Activated T-helper 2 cell treated with anti-CD3 and anti-CD28 coated beads, Interferon-gamma antibody, Interleukin-2, Interleukin-4, amounts not matched to agents 10 μg/mL and 5 μg/mL and 100 μg/mL, durations not matched to agents 14 hours and 24 hours and 36 hours (primary cell): ENCODE data around the gene SREBF2. TPM values are rescaled to one million over a fixed set of nuclear protein-coding genes. Genes with fewer than 3 reads are reported as not detected.

Source experiments
- DNase-seq: peaks from one replicate; pipeline ENCODE4 v3.0.0; 2021; ENCODE audit warnings: low spot score
- H3K27ac Mint-ChIP-seq: one replicate; pipeline ENCODE4 v1.8.0; 2021; ENCODE audit warnings: mixed read lengths
- H3K27me3 Mint-ChIP-seq: one replicate; pipeline ENCODE4 v1.8.0; 2021; ENCODE audit warnings: low read depth, mixed read lengths
- H3K36me3 Mint-ChIP-seq: one replicate; pipeline ENCODE4 v1.8.0; 2021; ENCODE audit warnings: low read depth, mixed read lengths
- H3K4me1 Mint-ChIP-seq: one replicate; pipeline ENCODE4 v1.8.0; 2021; ENCODE audit warnings: low read depth, mixed read lengths
- H3K4me3 Mint-ChIP-seq: one replicate; pipeline ENCODE4 v1.8.0; 2021; ENCODE audit warnings: low read depth, mild to moderate bottlenecking, moderate library complexity, mixed read lengths
- H3K9me3 Mint-ChIP-seq: one replicate; pipeline ENCODE4 v1.8.0; 2021; ENCODE audit warnings: mixed read lengths
- intact Hi-C: fragments of 100-400 bp; cut with micrococcal nuclease; formaldehyde crosslinking; loops from one replicate; pipeline ENCODE4 v1.15.1; 2023
- total RNA-seq: library from RNA; stranded (reverse); gene quantifications from 2 replicates; pipeline ENCODE4 v1.2.3, GENCODE V29; 2022

SREBF2 gene
- total RNA-seq, 1 donor from 2014 or later = 191 TPM

- no peak overlapping the region for H3K4me3 Mint-ChIP-seq
- no peak for DNase-seq
- H3K27ac Mint-ChIP-seq = peak overlapping the region; percentile 22
- H3K27me3 Mint-ChIP-seq = no peaks in the 10 kb centered on the region
- H3K36me3 Mint-ChIP-seq = peaks cover 6% of the 10 kb centered on the region
- intact Hi-C loops = no loop called here
- no peaks in the 10 kb centered on the region for H3K9me3 Mint-ChIP-seq
- H3K4me1 Mint-ChIP-seq = peaks cover 7% of the 10 kb centered on the region
Measured at GRCh38 chr22:41933411-41934177, 100.7 kb downstream of the SREBF2 start.

- Mint-ChIP-seq H3K9me3 (no peaks in the 10 kb centered on the region), H3K27ac (no peak overlapping the region)
- intact Hi-C loops = no loop called here
Measured at GRCh38 chr22:41934284-41935014, 101.5 kb downstream of the SREBF2 start.

DNA sequence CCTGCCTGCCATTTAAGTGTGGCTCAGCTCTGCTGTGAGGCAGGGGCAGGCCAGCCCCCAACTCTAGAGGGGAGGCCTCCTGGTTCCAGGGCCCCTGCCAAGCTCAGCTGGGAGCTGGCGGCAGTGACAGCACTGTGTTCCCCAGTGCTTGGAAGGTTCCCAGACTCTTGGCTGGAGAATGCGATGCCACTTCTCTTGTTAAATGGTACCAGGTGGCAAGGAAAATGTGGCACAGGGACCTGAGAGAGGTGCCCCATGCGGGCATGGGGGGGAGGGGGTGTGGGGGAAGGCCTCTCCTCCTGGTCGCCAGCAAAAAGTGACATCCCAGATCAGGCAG lies 102.1 kb downstream of the SREBF2 start:
- no peak overlapping the region for H3K4me3 Mint-ChIP-seq
- no peaks in the 10 kb centered on the region for H3K9me3 Mint-ChIP-seq
- H3K36me3 Mint-ChIP-seq = peaks cover 18% of the 10 kb centered on the region
- intact Hi-C loops = no loop called here
- H3K27ac Mint-ChIP-seq = no peak overlapping the region
- H3K27me3 Mint-ChIP-seq = no peaks in the 10 kb centered on the region
- DNase-seq = no peak
- peaks cover 10% of the 10 kb centered on the region for H3K4me1 Mint-ChIP-seq

More at GRCh38 chr22:41934284-41935014, 101.5 kb downstream of the SREBF2 start:
- H3K4me3 Mint-ChIP-seq = no peak overlapping the region
- no peaks in the 10 kb centered on the region for H3K27me3 Mint-ChIP-seq
- DNase-seq = no peak
- H3K36me3 Mint-ChIP-seq = peaks cover 14% of the 10 kb centered on the region
- H3K4me1 Mint-ChIP-seq = peaks cover 5% of the 10 kb centered on the region

GRCh38 chr22:41935509-41935908 lies 102.6 kb downstream of the SREBF2 start:
- peaks cover 14% of the 10 kb centered on the region for H3K4me1 Mint-ChIP-seq

GRCh38 chr22:41936894-41937169 lies 103.9 kb downstream of the SREBF2 start:
- Mint-ChIP-seq H3K4me1 (peaks cover 27% of the 10 kb centered on the region), H3K27me3 (no peaks in the 10 kb centered on the region), H3K4me3 (no peak overlapping the region), H3K36me3 (peaks cover 35% of the 10 kb centered on the region), H3K9me3 (no peaks in the 10 kb centered on the region), H3K27ac (no peak overlapping the region)
- DNase-seq = no peak
- intact Hi-C loops = no loop called here

More at GRCh38 chr22:41935509-41935908, 102.6 kb downstream of the SREBF2 start:
- no peak for DNase-seq
- H3K4me3 Mint-ChIP-seq = no peak overlapping the region
- H3K27me3 Mint-ChIP-seq = no peaks in the 10 kb centered on the region
- no peaks in the 10 kb centered on the region for H3K9me3 Mint-ChIP-seq
- intact Hi-C loops = no loop called here
- H3K27ac Mint-ChIP-seq = no peak overlapping the region
- peaks cover 22% of the 10 kb centered on the region for H3K36me3 Mint-ChIP-seq

GRCh38 chr22:41939981-41940831 lies 107.3 kb downstream of the SREBF2 start:
- Mint-ChIP-seq H3K27me3 (no peaks in the 10 kb centered on the region), H3K27ac (peak overlapping the region; percentile 100), H3K36me3 (peaks cover 62% of the 10 kb centered on the region), H3K9me3 (no peaks in the 10 kb centered on the region), H3K4me3 (peak overlapping the region; percentile 87), H3K4me1 (peaks cover 42% of the 10 kb centered on the region)
- intact Hi-C loops = loop anchor here (1.0 to 2.0 kb wide), 8 partner anchors 13 to 493 kb away; partner anchors contain the start of genes CCDC134, SNU13, SREBF2 and TNFRSF13C
- peak; percentile 92 for DNase-seq

DNA sequence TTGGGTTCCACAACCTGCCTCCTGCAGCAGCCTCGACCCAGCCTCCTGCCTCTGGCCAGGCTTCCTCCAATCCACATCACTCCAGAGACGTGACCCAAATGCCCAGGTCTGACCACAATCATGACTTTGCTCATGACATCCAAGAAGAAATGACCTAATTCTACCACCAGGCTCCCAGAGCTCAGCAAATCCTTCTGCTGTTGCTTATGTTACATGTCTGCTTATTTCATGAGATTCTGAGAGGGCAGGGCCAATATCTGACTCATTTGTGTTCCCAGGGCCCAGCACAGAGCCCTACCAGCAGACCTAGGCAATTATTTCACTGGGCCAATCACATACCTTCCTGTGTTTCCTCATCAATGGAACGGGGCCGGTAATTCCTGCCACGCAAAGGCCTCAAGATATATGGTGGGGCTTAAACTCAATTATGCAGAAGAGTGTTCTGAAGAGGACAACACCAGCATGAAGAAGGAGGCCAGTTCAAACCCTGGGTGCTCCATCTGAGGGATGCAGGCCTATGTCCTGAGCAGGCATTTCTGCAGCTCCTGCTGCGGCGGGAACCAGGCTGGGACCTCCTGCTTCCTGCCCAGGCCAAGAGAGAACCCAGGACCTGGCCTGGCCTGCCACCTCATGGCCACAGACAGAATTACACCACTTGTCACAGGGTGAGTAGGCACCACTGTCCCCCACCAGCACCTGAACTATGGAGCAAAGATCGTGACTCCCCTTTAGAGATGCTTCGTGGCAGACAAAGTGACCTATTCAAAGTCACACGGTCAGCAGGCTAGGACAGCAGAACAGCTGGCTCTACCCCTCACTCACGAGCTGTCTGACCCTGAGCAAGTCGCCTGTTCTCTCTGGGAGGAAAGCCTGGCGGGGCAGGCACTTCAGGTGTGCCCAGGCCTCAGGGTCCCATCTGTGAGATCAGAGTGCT lies 108.2 kb downstream of the SREBF2 start:
- Mint-ChIP-seq H3K27ac (peak overlapping the region; percentile 100), H3K4me3 (peak overlapping the region; percentile 87), H3K27me3 (no peaks in the 10 kb centered on the region), H3K36me3 (peaks cover 68% of the 10 kb centered on the region), H3K4me1 (peaks cover 46% of the 10 kb centered on the region), H3K9me3 (no peaks in the 10 kb centered on the region)
- intact Hi-C loops = loop anchor here (1.0 to 2.0 kb wide), 10 partner anchors 14 to 494 kb away; partner anchors contain the start of genes CCDC134, SNU13, SREBF2 and TNFRSF13C
- peak; percentile 81 for DNase-seq

DNA sequence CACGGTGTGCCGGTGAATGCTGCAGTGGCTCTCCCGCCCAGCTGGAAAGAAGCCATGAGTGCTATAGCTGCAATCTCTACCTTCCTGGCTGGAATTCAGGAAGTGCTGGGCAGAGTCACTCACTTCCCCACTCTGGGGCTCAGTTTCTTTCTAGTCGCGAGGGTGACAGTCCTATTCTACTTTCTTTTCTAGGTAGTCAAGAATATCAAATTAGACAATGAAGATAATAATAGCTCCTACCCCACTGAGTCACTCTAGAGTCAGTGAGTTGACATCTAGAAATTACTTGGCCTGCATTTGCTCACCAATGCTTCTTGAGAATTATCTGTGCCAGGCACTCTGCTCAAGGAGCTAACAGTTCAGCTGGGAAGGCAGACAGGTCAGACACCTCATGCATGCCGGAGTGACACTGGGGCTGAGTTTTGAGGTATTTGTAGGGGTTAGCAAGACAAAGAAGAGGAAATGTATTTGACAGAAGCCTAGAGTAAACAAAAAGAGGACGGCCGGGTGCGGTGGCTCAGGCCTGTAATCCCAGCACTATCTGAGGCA lies 110.8 kb downstream of the SREBF2 start:
- Mint-ChIP-seq H3K27me3 (no peaks in the 10 kb centered on the region), H3K27ac (peak overlapping the region; percentile 92), H3K36me3 (peaks cover 63% of the 10 kb centered on the region), H3K9me3 (no peaks in the 10 kb centered on the region), H3K4me1 (peaks cover 52% of the 10 kb centered on the region), H3K4me3 (peak overlapping the region; percentile 57)
- no peak for DNase-seq
- intact Hi-C loops = no loop called here

- H3K27me3 Mint-ChIP-seq = no peaks in the 10 kb centered on the region
- peaks cover 35% of the 10 kb centered on the region for H3K36me3 Mint-ChIP-seq
- peak; percentile 93 for DNase-seq
- H3K4me1 Mint-ChIP-seq = peaks cover 29% of the 10 kb centered on the region
- peak within 1 kb of the TSS; percentile 97 for H3K4me3 Mint-ChIP-seq
- intact Hi-C loops = loop anchor here (5.0 kb wide), 1 partner anchor 125 kb away; the partner anchor contains the start of genes NAGA and PHETA2
- H3K9me3 Mint-ChIP-seq = no peaks in the 10 kb centered on the region
- peak within 1 kb of the TSS; percentile 93 for H3K27ac Mint-ChIP-seq
Measured at GRCh38 chr22:41946629-41947423, 113.9 kb downstream of the SREBF2 start, which contains the start of gene CENPM. Gene CENPM, minus strand, starts transcription at chr22:41947152. Its CDS starts 76 bp downstream, at chr22:41947076.

- H3K27me3 Mint-ChIP-seq = no peaks in the 10 kb centered on the region
- no peaks in the 10 kb centered on the region for H3K9me3 Mint-ChIP-seq
- peak overlapping the region; percentile 93 for H3K27ac Mint-ChIP-seq
- H3K4me3 Mint-ChIP-seq = peak overlapping the region; percentile 97
- peaks cover 26% of the 10 kb centered on the region for H3K4me1 Mint-ChIP-seq
- intact Hi-C loops = loop anchor here (5.0 kb wide), 1 partner anchor 125 kb away; the partner anchor contains the start of genes NAGA and PHETA2
- peaks cover 31% of the 10 kb centered on the region for H3K36me3 Mint-ChIP-seq
- DNase-seq = no peak
Measured at GRCh38 chr22:41947424-41948080, 114.6 kb downstream of the SREBF2 start.
